Measurements from ENCODE around the gene NHLH1. TPM values are rescaled to one million over a fixed set of nuclear protein-coding genes. Genes with fewer than 3 reads are reported as not detected.

The NHLH1 gene
- total RNA-seq, 1 donor from 2014 or later: 0.40 TPM

DNA sequence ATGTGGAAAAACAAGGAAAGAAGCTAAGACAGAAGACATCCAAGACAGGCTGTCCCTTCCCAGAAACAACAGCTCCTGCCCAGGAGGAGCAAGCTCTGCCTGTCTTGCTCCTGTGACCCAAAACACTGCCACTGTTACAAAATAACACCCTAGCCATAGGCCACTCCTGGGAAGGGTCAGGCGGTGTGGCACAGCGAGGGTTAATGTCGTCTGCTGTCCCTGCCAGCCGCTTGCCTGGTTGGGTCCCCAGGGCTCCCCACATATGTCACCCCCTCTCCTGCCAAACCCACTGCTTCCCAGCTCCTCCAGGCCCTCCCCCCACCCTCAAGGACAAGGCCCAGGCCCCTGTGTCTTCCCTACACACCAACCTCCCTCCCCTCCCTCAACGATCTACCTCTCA is 3.9 kb upstream of the NHLH1 start:
- DNase-seq: no peak
- Mint-ChIP-seq H3K4me3 (no peak overlapping the region), H3K4me1 (no peaks in the 10 kb centered on the region), H3K27me3 (no peaks in the 10 kb centered on the region), H3K9me3 (no peaks in the 10 kb centered on the region), H3K36me3 (ENCODE audit: low read depth) (peaks cover 18% of the 10 kb centered on the region), H3K27ac (no peak overlapping the region)
- intact Hi-C loops (cut with micrococcal nuclease): no loop called here

GRCh38 chr1:160363951-160364735 is 2.7 kb upstream of the NHLH1 start:
- H3K9me3 Mint-ChIP-seq: no peaks in the 10 kb centered on the region
- H3K36me3 Mint-ChIP-seq (ENCODE audit: low read depth): peaks cover 9% of the 10 kb centered on the region
- H3K4me3 Mint-ChIP-seq: no peak overlapping the region
- no peak overlapping the region for H3K27ac Mint-ChIP-seq
- no peaks in the 10 kb centered on the region for H3K27me3 Mint-ChIP-seq
- no peaks in the 10 kb centered on the region for H3K4me1 Mint-ChIP-seq
- no peak for DNase-seq
- intact Hi-C loops (cut with micrococcal nuclease): no loop called here

GRCh38 chr1:160365325-160365724 is 1.5 kb upstream of the NHLH1 start:
- Mint-ChIP-seq H3K4me1 (no peaks in the 10 kb centered on the region), H3K36me3 (ENCODE audit: low read depth) (peaks cover 5% of the 10 kb centered on the region), H3K4me3 (no peak overlapping the region), H3K9me3 (no peaks in the 10 kb centered on the region), H3K27me3 (no peaks in the 10 kb centered on the region), H3K27ac (no peak overlapping the region)
- intact Hi-C loops (cut with micrococcal nuclease): no loop called here
- DNase-seq: no peak

DNA sequence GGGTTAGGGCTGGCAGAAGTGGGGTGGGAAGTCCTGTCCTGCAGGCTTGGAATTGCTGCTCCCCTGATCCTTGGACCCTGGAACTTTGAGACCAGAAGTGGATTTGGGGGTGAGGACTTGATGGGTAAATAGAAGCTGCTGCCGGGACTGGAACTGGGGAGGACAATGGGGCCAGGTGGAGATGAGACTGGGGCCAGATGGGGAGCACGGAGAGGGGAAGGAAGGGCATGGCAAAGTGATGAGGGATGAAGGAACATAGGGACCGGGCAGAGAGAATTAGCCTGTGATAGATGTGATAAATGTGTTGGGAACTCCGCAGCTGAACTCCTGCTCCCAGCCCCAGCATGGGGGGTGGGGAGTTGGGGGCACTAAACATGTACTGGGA is 637 bp downstream of the NHLH1 start:
- intact Hi-C loops (cut with micrococcal nuclease): no loop called here
- no peaks in the 10 kb centered on the region for H3K27me3 Mint-ChIP-seq
- H3K27ac Mint-ChIP-seq: no peak overlapping the region
- no peaks in the 10 kb centered on the region for H3K36me3 Mint-ChIP-seq (ENCODE audit: low read depth)
- DNase-seq: no peak
- no peak overlapping the region for H3K4me3 Mint-ChIP-seq
- H3K9me3 Mint-ChIP-seq: no peaks in the 10 kb centered on the region
- no peaks in the 10 kb centered on the region for H3K4me1 Mint-ChIP-seq

DNA sequence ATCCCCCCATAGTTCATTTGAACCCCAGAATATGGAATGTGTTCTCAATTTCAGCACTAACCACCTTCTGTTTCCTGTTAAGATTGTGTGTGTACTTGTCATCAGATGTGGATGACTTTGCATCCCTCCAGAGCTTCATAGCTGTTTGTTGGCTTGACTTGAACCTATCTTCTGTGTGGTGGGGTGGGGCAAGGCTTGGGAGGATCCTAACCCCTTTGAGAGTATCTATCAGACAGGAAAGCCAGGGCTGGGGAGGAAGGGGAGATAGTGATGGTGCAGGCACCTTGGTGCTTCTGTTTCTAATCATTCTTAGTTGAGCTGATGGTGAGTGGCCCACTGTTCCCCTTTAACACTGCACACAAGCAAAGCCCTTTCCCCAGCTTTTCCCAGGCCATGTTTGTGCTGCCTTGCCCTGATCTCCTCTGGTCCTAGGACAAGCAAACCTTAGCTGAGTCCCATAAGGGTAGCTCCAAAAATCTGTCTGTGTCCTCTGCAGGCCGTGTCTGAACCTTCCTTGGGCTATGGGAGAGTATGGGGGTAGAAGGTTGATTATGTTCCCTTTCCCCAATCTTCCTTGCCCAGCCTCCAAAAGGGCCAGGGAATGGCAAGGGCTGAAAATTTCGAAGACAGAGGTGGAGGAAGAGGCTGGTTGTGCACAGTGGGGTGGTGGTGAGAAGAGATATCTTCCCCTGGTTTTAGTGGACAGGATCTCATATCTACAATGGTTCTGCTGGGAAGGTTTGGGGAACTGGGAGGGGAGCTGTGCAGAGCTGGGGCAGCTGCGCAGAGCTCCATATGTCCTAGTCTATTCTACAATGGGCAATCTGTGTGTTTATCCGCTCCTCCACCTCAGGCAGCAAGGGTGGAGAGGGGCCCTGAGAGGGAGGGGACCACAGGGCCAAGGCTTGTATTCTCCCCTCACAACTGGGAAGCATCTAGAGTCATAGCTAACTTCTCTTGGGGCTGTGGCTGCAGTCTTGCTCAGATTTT is 1.4 kb downstream of the NHLH1 start:
- H3K9me3 Mint-ChIP-seq: no peaks in the 10 kb centered on the region
- no peak overlapping the region for H3K27ac Mint-ChIP-seq
- DNase-seq: no peak
- intact Hi-C loops (cut with micrococcal nuclease): no loop called here
- H3K4me3 Mint-ChIP-seq: no peak overlapping the region
- no peaks in the 10 kb centered on the region for H3K27me3 Mint-ChIP-seq
- H3K4me1 Mint-ChIP-seq: no peaks in the 10 kb centered on the region
- H3K36me3 Mint-ChIP-seq (ENCODE audit: low read depth): no peaks in the 10 kb centered on the region

DNA sequence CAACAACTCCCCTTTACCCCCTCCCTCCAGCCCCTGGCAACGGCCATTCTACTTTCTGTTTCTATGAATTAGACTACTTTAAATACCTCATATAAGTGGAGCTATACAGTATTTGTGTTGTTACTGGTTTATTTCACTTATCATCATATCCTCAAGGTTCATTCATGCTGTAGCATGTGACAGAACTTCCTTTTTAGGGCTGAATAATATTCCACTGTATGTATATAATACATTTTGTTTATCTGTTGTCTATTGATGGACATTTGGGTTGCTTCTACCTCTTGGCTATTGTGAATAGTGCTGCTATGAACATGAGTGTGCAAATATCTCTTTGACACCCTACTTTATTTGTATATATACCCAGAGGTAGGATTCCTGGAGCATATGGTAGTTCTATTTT is 2.2 kb downstream of the NHLH1 start:
- no peak overlapping the region for H3K4me3 Mint-ChIP-seq
- H3K4me1 Mint-ChIP-seq: no peaks in the 10 kb centered on the region
- H3K27me3 Mint-ChIP-seq: no peaks in the 10 kb centered on the region
- DNase-seq: no peak
- no peak overlapping the region for H3K27ac Mint-ChIP-seq
- intact Hi-C loops (cut with micrococcal nuclease): no loop called here
- no peaks in the 10 kb centered on the region for H3K36me3 Mint-ChIP-seq (ENCODE audit: low read depth)
- H3K9me3 Mint-ChIP-seq: no peaks in the 10 kb centered on the region

GRCh38 chr1:160370561-160371345 is 3.9 kb downstream of the NHLH1 start:
- no peaks in the 10 kb centered on the region for H3K36me3 Mint-ChIP-seq (ENCODE audit: low read depth)
- H3K9me3 Mint-ChIP-seq: no peaks in the 10 kb centered on the region
- no peak for DNase-seq
- H3K27me3 Mint-ChIP-seq: no peaks in the 10 kb centered on the region
- intact Hi-C loops (cut with micrococcal nuclease): no loop called here
- peaks cover 4% of the 10 kb centered on the region for H3K4me1 Mint-ChIP-seq
- H3K4me3 Mint-ChIP-seq: no peak overlapping the region
- H3K27ac Mint-ChIP-seq: no peak overlapping the region

DNA sequence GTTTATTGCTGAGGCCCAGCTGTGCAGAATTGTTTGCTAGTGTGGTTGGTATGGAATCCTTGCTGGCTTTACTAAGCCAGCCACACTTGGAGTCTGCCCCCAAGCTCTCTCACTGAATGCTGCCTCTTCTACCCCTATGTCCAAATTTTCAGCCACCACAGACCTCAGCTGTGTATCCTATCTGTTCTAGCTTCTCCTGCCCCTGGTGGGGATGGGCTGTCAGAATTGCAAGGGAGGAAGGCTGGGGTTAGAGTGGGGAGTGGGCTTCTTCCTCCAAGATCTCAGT is 4.4 kb downstream of the NHLH1 start:
- intact Hi-C loops (cut with micrococcal nuclease): no loop called here
- Mint-ChIP-seq H3K9me3 (no peaks in the 10 kb centered on the region), H3K27ac (no peak overlapping the region)

GRCh38 chr1:160371756-160372155 is 4.9 kb downstream of the NHLH1 start:
- Mint-ChIP-seq H3K27ac (no peak overlapping the region), H3K27me3 (no peaks in the 10 kb centered on the region), H3K9me3 (no peaks in the 10 kb centered on the region), H3K36me3 (ENCODE audit: low read depth) (no peaks in the 10 kb centered on the region), H3K4me3 (no peak overlapping the region), H3K4me1 (peaks cover 13% of the 10 kb centered on the region)
- DNase-seq: no peak
- intact Hi-C loops (cut with micrococcal nuclease): no loop called here

More for the DNA sequence above, 4.4 kb downstream of the NHLH1 start:
- H3K4me3 Mint-ChIP-seq: no peak overlapping the region
- no peaks in the 10 kb centered on the region for H3K27me3 Mint-ChIP-seq
- no peak for DNase-seq
- H3K4me1 Mint-ChIP-seq: peaks cover 9% of the 10 kb centered on the region
- H3K36me3 Mint-ChIP-seq (ENCODE audit: low read depth): no peaks in the 10 kb centered on the region

GRCh38 chr1:160373696-160374095 is 6.8 kb downstream of the NHLH1 start:
- Mint-ChIP-seq H3K27ac (no peak overlapping the region), H3K4me3 (no peak overlapping the region), H3K36me3 (ENCODE audit: low read depth) (no peaks in the 10 kb centered on the region), H3K4me1 (peaks cover 13% of the 10 kb centered on the region), H3K9me3 (no peaks in the 10 kb centered on the region), H3K27me3 (peaks cover 1% of the 10 kb centered on the region)
- intact Hi-C loops (cut with micrococcal nuclease): no loop called here
- no peak for DNase-seq

DNA sequence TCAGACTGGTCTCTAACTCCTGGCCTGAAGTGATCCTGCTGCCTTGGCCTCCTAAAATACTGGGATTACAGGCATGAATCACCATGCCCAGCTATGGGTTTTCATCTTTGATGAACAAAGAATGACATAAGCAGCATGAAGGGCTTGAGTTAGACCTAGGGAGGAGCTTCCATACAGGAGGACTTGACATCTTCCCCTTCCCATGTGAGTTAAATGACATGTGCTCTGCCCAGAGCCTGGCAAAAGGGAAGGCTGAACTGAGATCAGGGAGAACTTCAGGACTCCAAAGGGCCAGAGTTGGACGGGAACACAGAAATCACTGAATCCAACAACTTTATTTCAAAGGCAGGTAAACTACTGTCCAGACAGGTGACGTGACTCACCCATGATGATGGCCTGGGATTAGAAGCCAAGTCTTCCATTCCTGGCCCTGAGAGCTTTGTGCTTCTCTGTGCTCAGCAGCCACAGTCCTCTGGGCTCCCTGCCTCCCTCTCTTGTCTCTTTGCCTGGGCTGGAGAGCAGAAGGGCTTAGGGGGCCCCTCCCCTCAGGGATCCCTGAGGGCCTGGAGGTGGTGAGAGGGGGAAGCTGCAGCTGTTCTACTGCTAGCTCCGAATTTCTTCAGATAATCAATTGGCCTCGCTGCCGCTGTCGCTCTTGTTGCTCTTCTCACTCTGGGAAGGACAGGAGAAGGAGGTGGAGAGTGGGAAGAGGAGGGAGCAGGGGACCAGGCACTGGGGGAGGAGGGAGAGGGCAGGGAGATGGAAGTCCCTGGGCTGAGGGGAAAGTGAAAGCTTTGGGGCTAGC is 7.6 kb downstream of the NHLH1 start:
- peak overlapping the region; percentile 42 for H3K27ac Mint-ChIP-seq
- H3K27me3 Mint-ChIP-seq: peaks cover 7% of the 10 kb centered on the region
- intact Hi-C loops (cut with micrococcal nuclease): loop anchor here (5.0 kb wide), 1 partner anchor 82 kb away; no protein-coding TSS in a partner anchor
- peaks cover 13% of the 10 kb centered on the region for H3K4me1 Mint-ChIP-seq
- no peak for DNase-seq
- H3K9me3 Mint-ChIP-seq: no peaks in the 10 kb centered on the region
- H3K4me3 Mint-ChIP-seq: no peak overlapping the region
- H3K36me3 Mint-ChIP-seq (ENCODE audit: low read depth): no peaks in the 10 kb centered on the region

GRCh38 chr1:160375788-160376524 is 9.1 kb downstream of the NHLH1 start:
- intact Hi-C loops (cut with micrococcal nuclease): loop anchor here (2.0 to 5.0 kb wide), 4 partner anchors 21 to 275 kb away; no protein-coding TSS in a partner anchor
- Mint-ChIP-seq H3K4me1 (peaks cover 13% of the 10 kb centered on the region), H3K27me3 (peaks cover 13% of the 10 kb centered on the region), H3K27ac (peak overlapping the region; percentile 4), H3K36me3 (ENCODE audit: low read depth) (no peaks in the 10 kb centered on the region), H3K4me3 (no peak overlapping the region), H3K9me3 (no peaks in the 10 kb centered on the region)
- peak; percentile 67 for DNase-seq
